HG02981 (cell line): Measurements from ENCODE around the gene LRRC58.
"Not testable (repeated sequence)": the region's sequence is repeated elsewhere in the genome, so short reads cannot be mapped to it uniquely, and the experiment has no call there.

ENCODE experiments used
- ATAC-seq: cut with Tn5 transposase; IDR thresholded peaks from one replicate; pipeline ENCODE4 v1.9.1; 2021; ENCODE audit warnings: mild to moderate bottlenecking, moderate library complexity; ENCODE audit not compliant: unreplicated experiment

The LRRC58 gene

GRCh38 chr3:120348991-120349854 lies at the start of gene LRRC58:
Gene LRRC58 (minus strand): TSS chr3:120349354. CDS start chr3:120349243, 111 bp downstream.
- peak; percentile 80 for ATAC-seq

GRCh38 chr3:120396469-120396868 lies 47.3 kb upstream of the LRRC58 start:
- ATAC-seq = no peak

- ATAC-seq = no peak
Observed at GRCh38 chr3:120394347-120394746, 45.2 kb upstream of the LRRC58 start.

GRCh38 chr3:120393761-120394160 lies 44.6 kb upstream of the LRRC58 start:
- no peak for ATAC-seq

- ATAC-seq = no peak
Observed at GRCh38 chr3:120393243-120393642, 44.1 kb upstream of the LRRC58 start.

GRCh38 chr3:120382941-120383447 lies 33.8 kb upstream of the LRRC58 start:
- ATAC-seq = no peak

- no peak for ATAC-seq
Observed at GRCh38 chr3:120381503-120381902, 32.3 kb upstream of the LRRC58 start.

- ATAC-seq = not testable (repeated sequence)
Observed at GRCh38 chr3:120377948-120378347, 28.8 kb upstream of the LRRC58 start.

GRCh38 chr3:120370463-120370862 lies 21.3 kb upstream of the LRRC58 start:
- ATAC-seq = peak; percentile 59

GRCh38 chr3:120369037-120369467 lies 19.9 kb upstream of the LRRC58 start:
- ATAC-seq = peak; percentile 93

- ATAC-seq = no peak
Observed at GRCh38 chr3:120368172-120368571, 19.0 kb upstream of the LRRC58 start.

GRCh38 chr3:120364821-120365220 lies 15.7 kb upstream of the LRRC58 start:
- ATAC-seq = no peak

- no peak for ATAC-seq
Observed at GRCh38 chr3:120364101-120364500, 14.9 kb upstream of the LRRC58 start.

- ATAC-seq = no peak
Observed at GRCh38 chr3:120357807-120358206, 8.7 kb upstream of the LRRC58 start.

GRCh38 chr3:120355486-120355885 lies 6.3 kb upstream of the LRRC58 start:
- no peak for ATAC-seq

- no peak for ATAC-seq
Observed at GRCh38 chr3:120353463-120353862, 4.3 kb upstream of the LRRC58 start.

- ATAC-seq = no peak
Observed at GRCh38 chr3:120352017-120352416, 2.9 kb upstream of the LRRC58 start.

GRCh38 chr3:120350401-120350941 lies 1.3 kb upstream of the LRRC58 start:
- no peak for ATAC-seq

- no peak for ATAC-seq
Observed at GRCh38 chr3:120349855-120350125, 636 bp upstream of the LRRC58 start.

- ATAC-seq = peak; percentile 58
Observed at GRCh38 chr3:120348065-120348990, 826 bp downstream of the LRRC58 start.

- no peak for ATAC-seq
Observed at GRCh38 chr3:120344349-120344748, 4.8 kb downstream of the LRRC58 start.
